PFSK-1 (cell line): ENCODE results near the gene TESK2.

ENCODE experiments used
- FOXP2 ChIP-seq: optimal IDR thresholded peaks from 2 replicates; pipeline ENCODE3; 2011; ENCODE audit warnings: borderline replicate concordance, control low read depth, inconsistent platforms; ENCODE audit not compliant: insufficient read depth; ENCODE audit errors: extremely low read length, extremely low read depth
- POLR2AphosphoS5 ChIP-seq: IDR thresholded peaks from 2 replicates; pipeline ENCODE4 v1.6.1; 2012; ENCODE audit warnings: low read depth, mild to moderate bottlenecking, control low read depth, low read length, moderate library complexity
- SIN3A ChIP-seq: IDR thresholded peaks from 2 replicates; pipeline ENCODE4 v1.6.1; 2012; ENCODE audit warnings: mild to moderate bottlenecking, low read length, moderate library complexity, borderline replicate concordance; ENCODE audit not compliant: insufficient read depth
- TAF1 ChIP-seq: IDR thresholded peaks from 2 replicates; pipeline ENCODE4 v1.6.1; 2012; ENCODE audit warnings: low read length, control low read depth, borderline replicate concordance; ENCODE audit not compliant: insufficient read depth
- TF ChIP-seq, protein P1 (sequence below), 2 experiments: IDR thresholded peaks; 2 replicates each; pipeline versions ENCODE4 v1.6.1 to v1.8.0; 2011 to 2012; ENCODE audit warnings: low read depth in 2 of 2, low read length in 2 of 2, control low read depth in 1 of 2, inconsistent platforms in 1 of 2, mild to moderate bottlenecking in 1 of 2, moderate library complexity in 1 of 2; ENCODE audit not compliant: insufficient read depth in 1 of 2

TESK2 gene

DNA sequence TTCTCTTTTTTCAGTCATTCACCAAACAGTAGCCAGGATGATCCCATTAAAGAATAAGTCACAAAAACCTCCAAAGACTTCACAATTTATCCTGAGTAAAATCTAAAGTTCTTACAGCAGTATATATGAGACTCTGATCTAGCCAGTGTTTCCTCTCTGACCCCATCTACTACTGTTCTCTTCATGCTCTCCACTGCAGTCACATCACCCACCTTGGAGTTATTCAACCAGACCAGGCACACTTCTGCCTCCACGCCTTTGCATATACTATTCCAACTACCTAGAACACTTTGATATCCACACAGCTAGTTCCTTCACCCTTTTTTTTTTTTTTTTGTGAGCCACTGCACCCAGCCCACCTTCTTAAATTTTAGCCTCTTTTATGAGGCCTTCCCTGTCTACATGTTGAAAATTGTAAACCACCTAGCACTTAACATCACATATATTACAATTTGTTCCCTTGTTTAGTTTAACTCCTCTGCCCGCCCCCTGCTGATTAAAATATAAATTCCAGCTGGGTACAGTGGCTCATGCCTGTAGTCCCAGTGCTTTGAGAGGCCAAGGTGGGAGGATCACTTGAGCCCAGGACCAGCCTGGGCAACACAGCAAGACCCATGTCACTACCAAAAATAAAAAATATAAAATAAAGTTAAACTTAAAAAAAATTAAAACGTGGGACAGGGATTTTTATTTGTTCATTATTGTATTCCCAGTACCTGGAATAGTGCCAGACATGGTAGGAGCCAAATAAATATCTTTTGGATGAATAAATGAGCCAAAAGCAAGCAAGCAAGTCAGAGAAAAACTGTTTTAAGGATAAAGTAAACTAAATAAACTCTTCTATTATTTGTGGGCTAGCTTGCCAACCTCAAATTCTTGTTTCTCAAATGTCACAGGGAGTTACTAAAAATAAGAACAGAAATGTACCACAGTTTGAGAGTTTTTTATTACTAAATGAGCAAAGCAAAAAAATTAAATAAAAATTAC lies 115.6 kb downstream of the TESK2 start:
- no peak for TF ChIP-seq SIN3A
- TF ChIP-seq TAF1 = no peak
- no peak for TF ChIP-seq FOXP2

DNA sequence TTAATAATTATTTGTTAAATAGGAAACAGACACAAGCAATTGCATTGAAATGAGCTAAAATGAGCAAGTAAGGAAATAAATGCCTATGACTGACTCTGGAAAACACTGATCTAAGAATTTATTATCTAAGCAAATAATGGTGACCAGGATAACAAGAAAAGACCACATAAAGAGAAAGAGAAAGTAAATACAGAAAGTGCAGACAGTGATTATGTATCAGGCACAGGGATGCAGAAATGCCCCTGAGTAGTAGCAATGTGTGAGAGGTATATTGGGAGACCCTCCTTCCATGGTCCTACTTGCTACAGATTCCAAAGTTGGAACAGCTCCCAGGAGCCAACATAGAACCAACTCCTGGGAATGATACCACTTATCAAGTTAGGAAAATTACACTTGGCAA lies 117.4 kb downstream of the TESK2 start:
- TF ChIP-seq POLR2AphosphoS5 (no peak), TAF1 (no peak), FOXP2 (no peak), SIN3A (no peak)
- TF ChIP-seq, protein P1, sequence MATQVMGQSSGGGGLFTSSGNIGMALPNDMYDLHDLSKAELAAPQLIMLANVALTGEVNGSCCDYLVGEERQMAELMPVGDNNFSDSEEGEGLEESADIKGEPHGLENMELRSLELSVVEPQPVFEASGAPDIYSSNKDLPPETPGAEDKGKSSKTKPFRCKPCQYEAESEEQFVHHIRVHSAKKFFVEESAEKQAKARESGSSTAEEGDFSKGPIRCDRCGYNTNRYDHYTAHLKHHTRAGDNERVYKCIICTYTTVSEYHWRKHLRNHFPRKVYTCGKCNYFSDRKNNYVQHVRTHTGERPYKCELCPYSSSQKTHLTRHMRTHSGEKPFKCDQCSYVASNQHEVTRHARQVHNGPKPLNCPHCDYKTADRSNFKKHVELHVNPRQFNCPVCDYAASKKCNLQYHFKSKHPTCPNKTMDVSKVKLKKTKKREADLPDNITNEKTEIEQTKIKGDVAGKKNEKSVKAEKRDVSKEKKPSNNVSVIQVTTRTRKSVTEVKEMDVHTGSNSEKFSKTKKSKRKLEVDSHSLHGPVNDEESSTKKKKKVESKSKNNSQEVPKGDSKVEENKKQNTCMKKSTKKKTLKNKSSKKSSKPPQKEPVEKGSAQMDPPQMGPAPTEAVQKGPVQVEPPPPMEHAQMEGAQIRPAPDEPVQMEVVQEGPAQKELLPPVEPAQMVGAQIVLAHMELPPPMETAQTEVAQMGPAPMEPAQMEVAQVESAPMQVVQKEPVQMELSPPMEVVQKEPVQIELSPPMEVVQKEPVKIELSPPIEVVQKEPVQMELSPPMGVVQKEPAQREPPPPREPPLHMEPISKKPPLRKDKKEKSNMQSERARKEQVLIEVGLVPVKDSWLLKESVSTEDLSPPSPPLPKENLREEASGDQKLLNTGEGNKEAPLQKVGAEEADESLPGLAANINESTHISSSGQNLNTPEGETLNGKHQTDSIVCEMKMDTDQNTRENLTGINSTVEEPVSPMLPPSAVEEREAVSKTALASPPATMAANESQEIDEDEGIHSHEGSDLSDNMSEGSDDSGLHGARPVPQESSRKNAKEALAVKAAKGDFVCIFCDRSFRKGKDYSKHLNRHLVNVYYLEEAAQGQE (IDR thresholded peaks at IDR 0.05; ENCODE audit: insufficient read depth in 1 of 2, low read depth in 2 of 2, low read length in 2 of 2) = no peak

DNA sequence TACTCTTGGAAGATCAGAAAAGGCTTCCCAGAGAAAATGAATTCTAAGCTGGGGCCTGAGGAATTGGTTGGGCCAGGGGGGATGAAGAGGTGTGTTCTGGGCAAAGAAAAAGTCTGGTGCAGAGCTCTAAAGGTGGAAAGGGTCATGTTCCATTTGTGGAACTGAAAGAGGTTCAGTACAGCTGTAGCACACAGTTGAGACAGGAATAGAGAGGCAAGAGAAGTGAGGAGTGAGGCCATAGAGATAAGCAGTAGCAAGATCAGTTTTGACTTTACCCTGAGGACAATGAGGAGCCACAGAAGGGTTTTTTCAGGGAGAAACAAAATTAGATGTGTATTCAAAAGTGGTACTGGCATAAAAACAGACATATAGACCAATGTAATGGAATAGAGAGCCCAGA lies 120.4 kb downstream of the TESK2 start:
- TF ChIP-seq POLR2AphosphoS5 (no peak), SIN3A (no peak), TAF1 (no peak), FOXP2 (no peak)
- TF ChIP-seq, protein P1 (IDR thresholded peaks at IDR 0.05; ENCODE audit: insufficient read depth in 1 of 2, low read depth in 2 of 2, low read length in 2 of 2) = no peak

DNA sequence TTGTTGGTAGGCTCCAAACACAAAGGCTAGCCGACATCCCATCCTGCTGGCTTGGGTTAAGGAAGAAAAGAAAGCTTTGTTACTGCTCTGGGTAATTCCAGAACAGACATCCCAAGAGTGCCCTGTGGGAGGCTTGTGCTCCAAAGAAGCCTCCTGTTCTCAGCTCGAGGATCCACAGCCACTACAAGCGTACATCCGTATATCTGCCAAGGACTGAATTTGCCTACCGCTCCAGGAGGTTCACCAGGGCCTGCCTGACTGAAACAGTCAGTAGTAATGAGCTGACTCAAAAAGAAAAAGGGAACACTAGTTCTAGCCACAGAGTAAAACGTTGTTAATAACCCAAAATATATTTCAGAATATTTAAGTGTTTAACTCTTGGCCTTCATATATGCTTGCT lies 125.9 kb downstream of the TESK2 start:
- TF ChIP-seq, protein P1 (IDR thresholded peaks at IDR 0.05; ENCODE audit: insufficient read depth in 1 of 2, low read depth in 2 of 2, low read length in 2 of 2) = no peak
- TF ChIP-seq TAF1 = no peak
- no peak for TF ChIP-seq POLR2AphosphoS5
- TF ChIP-seq SIN3A = no peak
- TF ChIP-seq FOXP2 = no peak

DNA sequence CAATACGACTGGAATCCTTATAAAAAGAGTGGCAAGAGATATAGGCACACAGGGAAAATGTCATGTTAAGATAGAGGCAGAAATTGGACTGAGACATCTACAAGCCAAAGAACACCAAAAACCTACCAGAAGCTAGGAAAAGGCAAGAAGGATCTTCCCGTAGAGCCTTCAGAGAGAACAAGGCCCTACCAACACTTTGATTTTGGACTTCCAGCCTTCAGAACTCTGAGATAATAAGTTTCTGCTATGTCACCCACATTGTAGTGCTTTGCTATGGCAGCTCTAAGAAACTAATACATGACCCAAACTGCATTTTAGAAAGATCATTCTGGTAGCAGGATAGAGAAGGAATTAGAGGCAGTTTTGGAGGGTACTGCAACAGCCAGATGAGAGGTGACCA lies 126.7 kb downstream of the TESK2 start:
- TF ChIP-seq, protein P1 (IDR thresholded peaks at IDR 0.05; ENCODE audit: insufficient read depth in 1 of 2, low read depth in 2 of 2, low read length in 2 of 2) = no peak
- TF ChIP-seq TAF1 (no peak), FOXP2 (no peak), POLR2AphosphoS5 (no peak), SIN3A (no peak)
